ENCODE data around the gene CHMP1A. TPM values are rescaled to one million over a fixed set of nuclear protein-coding genes. Genes with fewer than 3 reads are reported as not detected.

CHMP1A gene
- total RNA-seq (2022) (132 and 135 TPM in 2 replicates), Bru-seq, nascent RNA (percentile 69 among the genes with signal in this experiment), BruChase-seq, experiment 1, labeled RNA remaining after a 6-hour chase (percentile 90 among the genes with signal in this experiment), BruChase-seq, experiment 2, labeled RNA remaining after a 2-hour chase (percentile 84 among the genes with signal in this experiment)
- long read RNA-seq, transcript CHMP1A-202 (6 exons, 2,295 nt): major isoform, 10 of 1,759 reads
- long read RNA-seq, partial matches to known transcripts: 1 of 1,759 reads
- long read RNA-seq, other reads (novel, unspliced or antisense): 1,744 of 1,759 reads

DNA sequence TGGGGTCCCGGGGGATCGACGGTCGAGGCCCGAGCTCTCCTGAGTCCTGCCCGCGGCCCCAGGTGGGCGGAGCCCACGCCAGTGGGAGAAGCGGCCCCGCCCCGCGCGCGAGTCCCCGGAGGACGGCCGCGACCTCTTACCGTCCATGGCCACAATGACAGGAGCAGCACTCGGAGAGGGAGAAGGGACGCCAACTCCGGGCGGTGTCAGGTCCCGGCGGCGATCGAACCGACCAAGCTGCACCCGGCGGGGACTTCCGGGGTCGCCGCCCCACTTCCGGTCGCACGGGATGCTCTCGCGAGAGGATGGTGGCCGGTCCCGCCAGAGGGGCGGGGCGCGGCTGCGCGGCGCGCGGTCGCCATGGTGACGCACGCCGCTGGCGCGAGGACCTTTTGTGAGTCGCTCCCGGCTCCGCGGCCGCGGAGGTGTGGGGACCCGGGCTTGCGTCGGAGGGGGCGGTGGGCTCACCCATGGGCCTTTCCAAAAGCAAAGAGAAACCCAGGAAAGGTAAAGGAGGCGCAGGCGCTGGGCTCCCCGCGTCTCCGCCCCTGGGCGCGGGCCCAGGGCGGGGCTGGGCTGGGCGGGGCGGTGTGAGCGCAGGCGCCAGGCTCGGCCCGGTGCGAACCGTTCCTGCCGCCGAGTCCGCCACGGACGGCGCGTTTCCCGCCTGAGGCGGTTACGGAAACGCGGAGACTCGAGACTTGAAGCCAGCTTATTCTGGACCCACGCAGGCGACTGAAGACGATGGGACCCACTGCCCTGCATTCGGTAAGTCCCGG, at the start of gene CHMP1A, which contains the start of gene SPATA33:
Gene CHMP1A, minus strand, starts transcription at position 267 of the 779 bp plus-strand sequence. Its CDS starts 120 bp downstream, at position 147.
Gene SPATA33, plus strand, starts transcription at position 395 of the 779 bp plus-strand sequence. Its CDS starts 76 bp downstream, at position 471.
- Mint-ChIP-seq H3K9me3 (ENCODE audit: low read depth, unreplicated experiment) (no peaks in the 10 kb centered on the region), H3K27me3 (ENCODE audit: unreplicated experiment) (no peaks in the 10 kb centered on the region), H3K4me1 (ENCODE audit: low read depth, unreplicated experiment) (peaks cover 20% of the 10 kb centered on the region), H3K36me3 (ENCODE audit: insufficient read depth, unreplicated experiment) (peaks cover 83% of the 10 kb centered on the region), H3K4me3 (ENCODE audit: low read depth, unreplicated experiment) (peak within 1 kb of the TSS; percentile 98), H3K27ac (ENCODE audit: unreplicated experiment) (peak within 1 kb of the TSS; percentile 88)
- CTCF ChIA-PET: interaction anchor here (1.1 kb wide), 1 partner anchor 29 kb away, joined by 4 read pairs; the partner anchor contains the start of gene CDK10
- intact Hi-C loops (cut with micrococcal nuclease; ENCODE audit: unreplicated experiment): no loop called here
- DNase-seq: peak; percentile 98
- no TSS peak for BruUV-seq (replicated peaks)
- TF ChIP-seq, protein P1, sequence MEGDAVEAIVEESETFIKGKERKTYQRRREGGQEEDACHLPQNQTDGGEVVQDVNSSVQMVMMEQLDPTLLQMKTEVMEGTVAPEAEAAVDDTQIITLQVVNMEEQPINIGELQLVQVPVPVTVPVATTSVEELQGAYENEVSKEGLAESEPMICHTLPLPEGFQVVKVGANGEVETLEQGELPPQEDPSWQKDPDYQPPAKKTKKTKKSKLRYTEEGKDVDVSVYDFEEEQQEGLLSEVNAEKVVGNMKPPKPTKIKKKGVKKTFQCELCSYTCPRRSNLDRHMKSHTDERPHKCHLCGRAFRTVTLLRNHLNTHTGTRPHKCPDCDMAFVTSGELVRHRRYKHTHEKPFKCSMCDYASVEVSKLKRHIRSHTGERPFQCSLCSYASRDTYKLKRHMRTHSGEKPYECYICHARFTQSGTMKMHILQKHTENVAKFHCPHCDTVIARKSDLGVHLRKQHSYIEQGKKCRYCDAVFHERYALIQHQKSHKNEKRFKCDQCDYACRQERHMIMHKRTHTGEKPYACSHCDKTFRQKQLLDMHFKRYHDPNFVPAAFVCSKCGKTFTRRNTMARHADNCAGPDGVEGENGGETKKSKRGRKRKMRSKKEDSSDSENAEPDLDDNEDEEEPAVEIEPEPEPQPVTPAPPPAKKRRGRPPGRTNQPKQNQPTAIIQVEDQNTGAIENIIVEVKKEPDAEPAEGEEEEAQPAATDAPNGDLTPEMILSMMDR (IDR thresholded peaks at IDR 0.05; ENCODE audit: unreplicated experiment): no peak

DNA sequence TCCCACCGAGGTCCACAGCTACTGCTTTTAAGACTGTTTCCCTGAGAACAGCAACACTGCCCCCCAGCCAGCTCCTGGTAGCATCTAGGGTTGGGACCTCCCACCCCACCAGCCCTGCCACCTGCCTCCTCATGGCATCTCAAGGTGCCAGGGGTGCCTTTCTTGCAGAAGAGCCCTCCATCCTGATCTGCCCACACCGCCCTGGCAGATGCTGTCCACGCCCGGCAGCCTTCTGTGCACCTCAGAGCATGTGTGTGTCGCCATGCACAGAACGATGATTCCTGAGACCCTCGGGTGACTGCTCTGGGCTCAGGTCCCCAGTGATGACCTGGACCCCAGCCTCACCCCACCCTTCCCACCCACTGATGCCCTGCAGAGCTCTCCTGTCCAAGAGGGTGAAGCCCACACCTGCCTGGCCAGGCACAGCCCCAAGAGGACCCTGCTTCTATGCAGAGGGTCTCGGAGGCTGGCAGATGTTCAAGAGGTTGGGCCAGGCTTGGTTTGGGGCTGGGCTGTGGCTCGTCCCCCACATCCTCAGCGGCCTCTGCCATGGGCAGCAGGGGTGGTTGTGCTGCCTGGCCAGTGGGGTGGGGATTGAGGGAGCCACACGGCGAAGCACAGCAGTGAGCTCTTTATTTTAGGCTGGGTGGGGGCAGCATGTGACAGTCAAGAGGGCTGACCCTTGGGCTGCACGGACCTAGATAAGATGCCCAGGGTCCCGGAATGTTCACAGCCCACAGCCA, 49.2 kb upstream of the CHMP1A start:
- Mint-ChIP-seq H3K27ac (ENCODE audit: unreplicated experiment) (no peak overlapping the region), H3K27me3 (ENCODE audit: unreplicated experiment) (no peaks in the 10 kb centered on the region), H3K4me1 (ENCODE audit: low read depth, unreplicated experiment) (no peaks in the 10 kb centered on the region), H3K4me3 (ENCODE audit: low read depth, unreplicated experiment) (no peak overlapping the region), H3K36me3 (ENCODE audit: insufficient read depth, unreplicated experiment) (peaks cover 59% of the 10 kb centered on the region), H3K9me3 (ENCODE audit: low read depth, unreplicated experiment) (no peaks in the 10 kb centered on the region)
- TF ChIP-seq, protein P1 (IDR thresholded peaks at IDR 0.05; ENCODE audit: unreplicated experiment): no peak
- intact Hi-C loops (cut with micrococcal nuclease; ENCODE audit: unreplicated experiment): no loop called here
- no TSS peak for BruUV-seq (replicated peaks)
- DNase-seq: no peak
- CTCF ChIA-PET: interaction anchor here (0.6 to 1.4 kb wide), 14 partner anchors 8 to 154 kb away, joined by 3 to 9 read pairs (median 4); partner anchors contain the start of genes CDK10 and FANCA

DNA sequence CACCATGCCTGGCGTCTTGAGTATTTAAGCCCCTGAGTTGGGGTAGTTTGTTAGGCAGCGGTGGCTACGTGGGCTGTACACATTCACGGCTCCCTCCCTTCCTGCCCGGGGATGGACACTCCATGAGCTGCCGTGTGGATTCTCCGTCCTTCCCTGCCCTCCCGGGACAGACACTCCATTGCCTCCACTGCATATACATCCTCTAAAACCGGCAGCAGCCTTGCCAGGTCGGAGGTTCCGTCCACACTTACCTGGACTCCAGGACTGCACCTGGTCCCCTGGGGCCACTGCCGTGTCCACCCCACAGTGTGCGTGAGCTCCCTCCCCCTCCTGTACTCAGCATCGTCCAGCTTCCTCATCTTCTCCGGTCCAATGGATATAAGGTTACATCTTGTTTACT, 47.5 kb upstream of the CHMP1A start:
- intact Hi-C loops (cut with micrococcal nuclease; ENCODE audit: unreplicated experiment): no loop called here
- DNase-seq: no peak
- H3K4me3 Mint-ChIP-seq (ENCODE audit: low read depth, unreplicated experiment): no peak overlapping the region
- no peaks in the 10 kb centered on the region for H3K4me1 Mint-ChIP-seq (ENCODE audit: low read depth, unreplicated experiment)
- no peak overlapping the region for H3K27ac Mint-ChIP-seq (ENCODE audit: unreplicated experiment)
- no peaks in the 10 kb centered on the region for H3K9me3 Mint-ChIP-seq (ENCODE audit: low read depth, unreplicated experiment)
- H3K27me3 Mint-ChIP-seq (ENCODE audit: unreplicated experiment): no peaks in the 10 kb centered on the region
- peaks cover 60% of the 10 kb centered on the region for H3K36me3 Mint-ChIP-seq (ENCODE audit: insufficient read depth, unreplicated experiment)
- no TSS peak for BruUV-seq (replicated peaks)
- CTCF ChIA-PET: no interaction called here
- TF ChIP-seq, protein P1 (IDR thresholded peaks at IDR 0.05; ENCODE audit: unreplicated experiment): no peak

DNA sequence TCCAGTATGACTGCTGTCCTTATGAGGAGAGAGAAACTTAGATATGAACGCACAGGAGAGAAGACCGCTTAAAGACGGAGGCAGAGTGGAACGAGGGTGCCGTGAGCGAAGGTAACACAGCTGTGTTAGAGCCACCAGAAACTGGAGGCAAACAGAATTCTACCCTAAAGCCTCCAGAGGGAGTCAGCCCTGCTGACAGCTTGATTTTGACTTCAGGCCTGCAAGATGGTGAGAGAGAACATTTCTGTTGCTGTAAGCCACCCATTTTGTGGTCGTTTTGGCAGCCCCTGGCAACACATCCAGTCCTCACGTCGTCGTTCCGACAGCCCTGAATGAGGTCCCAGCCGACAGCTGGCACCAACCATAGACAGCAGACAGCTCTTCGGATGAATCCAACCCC, 46.8 kb upstream of the CHMP1A start:
- intact Hi-C loops (cut with micrococcal nuclease; ENCODE audit: unreplicated experiment): no loop called here
- no peaks in the 10 kb centered on the region for H3K27me3 Mint-ChIP-seq (ENCODE audit: unreplicated experiment)
- CTCF ChIA-PET: no interaction called here
- DNase-seq: no peak
- H3K36me3 Mint-ChIP-seq (ENCODE audit: insufficient read depth, unreplicated experiment): peaks cover 59% of the 10 kb centered on the region
- TF ChIP-seq, protein P1 (IDR thresholded peaks at IDR 0.05; ENCODE audit: unreplicated experiment): no peak
- no peak overlapping the region for H3K27ac Mint-ChIP-seq (ENCODE audit: unreplicated experiment)
- no peaks in the 10 kb centered on the region for H3K9me3 Mint-ChIP-seq (ENCODE audit: low read depth, unreplicated experiment)
- no peaks in the 10 kb centered on the region for H3K4me1 Mint-ChIP-seq (ENCODE audit: low read depth, unreplicated experiment)
- H3K4me3 Mint-ChIP-seq (ENCODE audit: low read depth, unreplicated experiment): no peak overlapping the region
- BruUV-seq (replicated peaks): no TSS peak
